HTERT RPE-1 (cell line): ENCODE measurements around the gene ZSCAN29.
"Not testable (repeated sequence)": the region's sequence is repeated elsewhere in the genome, so short reads cannot be mapped to it uniquely, and the experiment has no call there.

Experiments
- in situ Hi-C: fragments of 300-500 bp; cut with MboI; formaldehyde crosslinking; loops from 4 replicates; pipeline ENCODE4 v1.14.3; 2020; ENCODE audit warnings: low sequenced_read_pairs

The ZSCAN29 gene

GRCh38 chr15:43370975-43371974, at the start of gene ZSCAN29, which contains the start of gene TUBGCP4:
ZSCAN29 (minus strand) TSS chr15:43371043; CDS start chr15:43369913, 1,130 bp downstream.
TUBGCP4 (plus strand) TSS chr15:43371101; CDS start chr15:43371355, 254 bp downstream.
- in situ Hi-C loops: no loop called here

DNA sequence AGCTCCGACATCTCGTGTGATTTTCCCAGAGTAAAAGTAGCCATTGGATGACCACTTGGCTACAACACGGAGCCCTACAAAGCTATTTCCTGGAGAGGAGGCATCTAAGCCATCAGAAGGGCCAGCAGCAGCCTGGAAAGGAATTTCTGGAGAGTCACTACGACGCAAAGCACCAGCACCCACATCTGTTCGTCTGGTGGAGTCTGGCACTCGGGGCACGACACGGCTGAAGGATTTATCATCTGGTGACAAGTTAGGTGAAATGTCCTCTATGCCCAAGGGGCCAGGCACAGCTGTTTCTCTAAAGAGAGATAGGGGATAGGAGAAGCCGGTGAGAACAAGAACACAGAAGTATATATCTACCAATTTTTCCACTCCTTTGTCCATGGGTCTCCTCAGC, 49.6 kb upstream of the ZSCAN29 start:
- in situ Hi-C loops: no loop called here

- in situ Hi-C loops: no loop called here
Measured at GRCh38 chr15:43414196-43414595, 43.4 kb upstream of the ZSCAN29 start.

DNA sequence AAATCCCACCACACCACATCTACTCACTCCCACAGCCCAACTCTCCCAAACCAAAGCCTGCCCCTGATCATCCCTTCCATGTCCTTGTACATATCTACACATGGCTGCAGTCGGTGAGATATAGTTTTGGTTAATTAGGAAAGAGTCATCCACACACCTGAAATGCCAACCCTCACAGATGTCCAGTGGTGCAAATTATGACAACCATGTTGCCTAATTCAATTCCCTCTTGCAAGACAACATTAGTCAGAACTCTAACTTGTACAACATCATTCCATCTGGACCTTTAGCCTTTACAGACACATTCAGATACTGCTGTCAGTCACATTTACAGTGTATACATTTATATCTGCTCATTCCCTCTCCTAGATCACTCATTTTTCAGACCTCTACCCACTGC, 41.3 kb upstream of the ZSCAN29 start:
- in situ Hi-C loops: no loop called here

DNA sequence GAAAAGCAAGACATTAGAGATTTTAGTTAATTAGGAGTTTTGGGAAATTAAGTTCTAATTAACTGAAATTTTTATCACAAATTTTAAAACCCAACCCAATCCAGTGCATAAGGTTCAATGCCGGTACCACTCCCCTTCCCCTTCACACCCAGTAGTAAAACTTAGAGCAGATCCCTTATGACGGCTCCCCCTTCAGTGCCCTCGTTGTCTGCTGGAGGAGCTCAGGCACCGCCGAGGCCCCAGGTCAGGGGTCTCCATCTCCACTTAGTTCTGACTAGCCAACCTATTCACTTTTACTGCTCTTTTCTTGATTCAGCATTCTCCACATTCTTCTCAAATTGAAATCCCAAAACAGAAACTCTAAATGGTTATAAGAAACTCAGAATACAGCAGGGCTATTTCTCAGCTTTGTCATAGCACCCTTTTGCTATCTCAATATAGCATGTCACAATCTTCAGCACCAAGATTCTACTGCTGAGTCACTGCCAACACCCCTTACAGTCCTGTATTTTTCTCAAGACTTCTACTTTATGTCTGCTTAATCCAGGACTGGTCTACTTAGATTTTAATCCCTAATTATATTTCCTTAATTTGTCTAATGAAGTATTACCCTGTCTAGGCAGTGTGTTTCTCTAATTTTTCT, 39.9 kb upstream of the ZSCAN29 start:
- in situ Hi-C loops: no loop called here

- in situ Hi-C loops: no loop called here
Measured at GRCh38 chr15:43408789-43409188, 37.9 kb upstream of the ZSCAN29 start.

GRCh38 chr15:43406808-43407207, 36.0 kb upstream of the ZSCAN29 start:
- in situ Hi-C loops: no loop called here

DNA sequence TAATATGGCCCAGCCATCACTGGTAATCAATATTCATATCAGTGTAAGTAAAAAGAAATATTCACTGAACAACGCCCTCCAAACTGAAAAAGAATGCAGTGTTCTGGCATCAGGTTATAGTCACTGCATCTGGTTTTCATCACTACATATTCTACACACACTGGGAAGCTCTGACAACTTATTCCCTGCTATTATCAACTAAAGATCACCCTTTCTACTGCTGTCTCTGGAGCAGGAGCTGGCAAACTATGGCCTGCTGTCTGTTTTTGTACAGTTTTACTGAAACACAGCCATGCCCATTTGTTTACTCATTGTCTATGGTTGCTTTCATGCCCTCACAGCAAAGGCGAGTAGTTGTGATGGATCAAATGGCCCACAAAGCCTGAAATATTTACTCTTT, 35.3 kb upstream of the ZSCAN29 start:
- in situ Hi-C loops: no loop called here

GRCh38 chr15:43404130-43404529, 33.3 kb upstream of the ZSCAN29 start:
- in situ Hi-C loops: no loop called here

DNA sequence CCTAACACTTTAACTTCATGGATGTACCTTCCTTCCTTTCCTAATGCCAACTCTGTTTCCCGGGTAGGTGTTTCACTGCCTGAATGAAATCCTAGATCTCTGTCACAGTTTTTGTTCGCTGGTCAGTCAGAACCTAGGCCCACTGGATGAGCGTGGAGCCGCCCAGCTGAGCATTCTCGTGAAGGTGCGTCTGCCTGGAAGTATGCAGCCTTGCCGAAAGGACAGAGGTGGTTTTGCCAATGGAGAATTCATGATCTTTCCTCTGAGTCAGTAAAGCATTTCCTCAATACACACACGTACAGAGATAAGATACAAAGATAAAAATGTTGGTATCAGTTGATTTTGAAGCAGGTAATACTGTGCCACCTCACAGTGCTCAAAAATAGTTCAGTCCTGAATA, 32.8 kb upstream of the ZSCAN29 start:
- in situ Hi-C loops: no loop called here

DNA sequence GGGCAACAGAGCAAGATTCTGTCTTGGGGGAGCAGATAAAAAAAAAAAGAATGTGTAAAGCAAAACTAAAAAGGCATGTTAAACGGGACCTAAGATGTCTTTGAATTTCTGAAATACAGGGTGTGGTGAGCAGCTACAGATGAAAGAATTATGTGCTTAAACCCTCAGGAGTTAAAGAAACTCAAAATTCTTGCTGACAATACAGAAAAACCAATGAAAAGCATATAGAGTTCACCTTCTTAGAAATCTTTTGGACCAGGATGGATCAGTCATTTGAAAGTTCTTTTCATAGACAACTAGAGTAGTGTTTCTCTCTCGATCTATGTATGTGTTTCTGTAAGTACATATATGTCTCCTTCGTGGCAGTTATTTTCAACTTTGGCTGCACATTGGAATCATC, 31.4 kb upstream of the ZSCAN29 start:
- in situ Hi-C loops: no loop called here

- in situ Hi-C loops: not testable (repeated sequence)
Measured at GRCh38 chr15:43393592-43393991, 22.7 kb upstream of the ZSCAN29 start.

DNA sequence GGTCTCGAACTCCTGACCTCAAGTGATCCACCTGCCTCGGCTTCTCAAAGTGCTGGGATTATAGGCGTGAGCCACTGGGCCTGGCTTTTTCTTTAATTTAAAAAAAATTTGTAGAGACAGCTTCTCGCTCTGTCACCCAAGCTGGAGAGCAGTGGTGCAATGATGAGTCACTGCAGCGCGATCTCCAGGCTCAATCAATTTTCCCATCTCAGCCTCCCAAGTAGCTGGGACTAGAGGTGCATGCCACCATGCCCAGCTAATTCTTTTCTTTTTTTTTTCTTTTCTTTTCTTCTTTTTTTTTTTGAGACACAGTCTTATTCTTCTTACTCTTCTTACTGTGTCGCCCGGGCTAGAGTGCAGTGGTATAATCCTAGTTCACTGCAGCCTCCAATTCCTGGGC, 19.9 kb upstream of the ZSCAN29 start:
- in situ Hi-C loops: no loop called here

DNA sequence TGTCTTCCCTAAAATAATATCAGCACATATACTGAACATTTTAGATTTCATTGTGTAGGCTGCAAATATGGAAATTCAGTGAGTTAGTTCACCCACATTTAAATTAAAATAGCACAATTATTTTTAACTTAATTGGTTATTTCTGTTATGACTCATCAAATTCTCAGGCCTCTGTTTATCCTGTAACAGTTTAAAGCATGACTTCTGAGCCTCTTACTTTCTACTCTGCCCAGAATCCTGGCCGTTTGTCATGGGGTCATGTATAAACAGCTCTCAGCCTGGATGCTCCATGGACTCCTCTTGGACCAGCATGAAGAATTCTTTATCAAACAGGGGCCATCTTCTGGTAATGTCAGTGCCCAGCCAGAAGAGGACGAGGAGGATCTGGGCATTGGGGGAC, 12.2 kb upstream of the ZSCAN29 start:
- in situ Hi-C loops: no loop called here

DNA sequence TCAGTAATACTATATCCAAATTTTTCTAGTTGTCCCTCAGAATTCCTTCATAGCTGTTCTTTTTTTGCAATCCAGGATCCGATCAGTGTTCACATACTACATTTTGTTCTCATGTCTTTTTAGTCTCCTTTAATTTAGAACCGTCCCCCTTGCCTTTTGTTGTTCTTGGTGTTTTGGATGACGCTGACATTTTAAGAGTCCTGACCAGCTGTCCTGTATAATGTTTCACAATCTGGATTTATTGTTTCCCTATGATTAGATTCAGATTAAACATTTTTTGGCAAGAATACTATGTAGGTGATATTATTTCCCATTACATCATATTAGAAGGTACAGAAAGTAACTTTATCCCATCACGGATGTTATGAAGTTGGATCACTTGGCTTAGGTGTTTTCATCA, 11.5 kb upstream of the ZSCAN29 start:
- in situ Hi-C loops: no loop called here

GRCh38 chr15:43378601-43379000, 7.8 kb upstream of the ZSCAN29 start:
- in situ Hi-C loops: no loop called here

GRCh38 chr15:43376017-43376705, 5.3 kb upstream of the ZSCAN29 start:
- in situ Hi-C loops: no loop called here

- in situ Hi-C loops: no loop called here
Measured at GRCh38 chr15:43370310-43370974, 401 bp downstream of the ZSCAN29 start.

- in situ Hi-C loops: no loop called here
Measured at GRCh38 chr15:43361313-43361903, 9.4 kb downstream of the ZSCAN29 start.

DNA sequence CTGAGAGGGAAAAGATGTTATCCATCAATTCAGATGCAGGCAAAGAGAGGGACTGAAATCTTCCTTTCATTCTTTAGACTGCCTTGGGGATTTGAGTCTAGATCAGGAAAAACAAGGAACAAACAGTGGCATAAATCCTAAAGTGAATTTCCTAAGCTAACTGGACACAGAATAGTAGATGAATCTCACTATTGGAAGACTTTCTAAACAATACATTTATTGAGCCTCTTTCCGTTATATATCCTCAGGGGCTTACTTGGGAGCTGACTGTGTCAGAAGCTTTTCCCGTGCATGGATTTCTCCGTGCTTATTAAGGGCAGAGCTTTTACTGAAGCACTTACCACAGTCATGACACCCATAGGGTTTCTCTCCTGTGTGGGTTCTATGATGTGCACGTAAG, 10.0 kb downstream of the ZSCAN29 start:
- in situ Hi-C loops: no loop called here
